ENCODE data around the gene KCNMA1. TPM values are rescaled to one million over a fixed set of nuclear protein-coding genes. Genes with fewer than 3 reads are reported as not detected.

Gene KCNMA1
- total RNA-seq, 1 donor from 2014 or later, result 41.3 TPM

DNA sequence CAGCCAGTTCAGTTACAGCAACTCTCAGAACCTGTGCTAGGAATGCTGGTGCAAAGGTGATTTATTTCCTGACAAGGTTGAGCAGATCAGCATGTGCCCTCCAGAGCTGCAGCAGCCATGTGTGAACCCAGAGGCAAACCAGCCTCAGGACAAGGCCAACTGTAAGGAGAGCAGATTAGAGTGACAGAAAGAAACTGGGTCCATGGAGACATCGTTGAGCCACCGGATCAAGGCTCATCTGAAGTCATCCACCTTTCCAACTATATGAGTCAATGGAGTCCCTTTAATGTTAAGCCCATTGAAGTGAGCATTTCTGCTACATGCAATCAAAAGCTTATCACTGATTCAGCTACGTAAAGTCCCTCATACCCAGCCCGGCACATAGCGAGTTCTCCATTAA lies 26.4 kb downstream of the KCNMA1 start:
- H3K4me1 ChIP-seq, result no peaks in the 10 kb centered on the region
- no peak overlapping the region for H3K27ac ChIP-seq
- no peaks in the 10 kb centered on the region for H3K9me3 ChIP-seq
- H3K27me3 ChIP-seq (ENCODE audit: low read depth), result no peaks in the 10 kb centered on the region
- TF ChIP-seq, protein P1, sequence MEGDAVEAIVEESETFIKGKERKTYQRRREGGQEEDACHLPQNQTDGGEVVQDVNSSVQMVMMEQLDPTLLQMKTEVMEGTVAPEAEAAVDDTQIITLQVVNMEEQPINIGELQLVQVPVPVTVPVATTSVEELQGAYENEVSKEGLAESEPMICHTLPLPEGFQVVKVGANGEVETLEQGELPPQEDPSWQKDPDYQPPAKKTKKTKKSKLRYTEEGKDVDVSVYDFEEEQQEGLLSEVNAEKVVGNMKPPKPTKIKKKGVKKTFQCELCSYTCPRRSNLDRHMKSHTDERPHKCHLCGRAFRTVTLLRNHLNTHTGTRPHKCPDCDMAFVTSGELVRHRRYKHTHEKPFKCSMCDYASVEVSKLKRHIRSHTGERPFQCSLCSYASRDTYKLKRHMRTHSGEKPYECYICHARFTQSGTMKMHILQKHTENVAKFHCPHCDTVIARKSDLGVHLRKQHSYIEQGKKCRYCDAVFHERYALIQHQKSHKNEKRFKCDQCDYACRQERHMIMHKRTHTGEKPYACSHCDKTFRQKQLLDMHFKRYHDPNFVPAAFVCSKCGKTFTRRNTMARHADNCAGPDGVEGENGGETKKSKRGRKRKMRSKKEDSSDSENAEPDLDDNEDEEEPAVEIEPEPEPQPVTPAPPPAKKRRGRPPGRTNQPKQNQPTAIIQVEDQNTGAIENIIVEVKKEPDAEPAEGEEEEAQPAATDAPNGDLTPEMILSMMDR (IDR thresholded peaks at IDR 0.05), result no peak
- intact Hi-C loops (cut with DNase I), result no loop called here
- H3K36me3 ChIP-seq, result no peaks in the 10 kb centered on the region
- DNase-seq (no peak), ATAC-seq (no peak)
- H3K4me3 ChIP-seq, result no peak overlapping the region

DNA sequence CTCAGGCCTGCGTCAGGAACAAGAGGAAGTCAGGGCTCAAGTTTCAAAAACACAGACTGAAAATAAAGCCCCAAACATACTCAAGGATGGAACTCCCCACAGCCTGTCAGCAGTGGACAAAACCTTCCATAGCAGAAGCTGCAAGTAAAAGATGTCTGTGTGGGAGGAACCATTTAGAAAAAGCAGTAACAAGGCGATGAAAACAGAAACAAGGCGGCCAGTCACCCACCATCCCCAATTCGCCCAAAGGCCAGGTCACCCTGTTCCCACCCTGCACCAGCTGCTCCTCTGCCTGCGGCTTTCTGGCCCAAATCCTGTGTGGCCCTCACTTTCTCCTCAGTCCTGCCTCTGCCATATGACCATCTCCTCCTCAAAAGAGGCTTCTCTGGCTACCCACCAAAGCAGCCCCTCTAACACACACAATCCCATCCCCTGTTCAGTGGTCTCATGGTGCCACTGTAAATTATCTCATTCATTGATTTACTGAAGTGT lies 27.8 kb downstream of the KCNMA1 start:
- Histone ChIP-seq H3K4me1 (no peaks in the 10 kb centered on the region), H3K4me3 (no peak overlapping the region), H3K36me3 (no peaks in the 10 kb centered on the region), H3K9me3 (no peaks in the 10 kb centered on the region), H3K27me3 (ENCODE audit: low read depth) (no peaks in the 10 kb centered on the region), H3K27ac (no peak overlapping the region)
- intact Hi-C loops (cut with DNase I), result no loop called here
- TF ChIP-seq, protein P1 (IDR thresholded peaks at IDR 0.05), result no peak
- DNase-seq (no peak), ATAC-seq (no peak)

DNA sequence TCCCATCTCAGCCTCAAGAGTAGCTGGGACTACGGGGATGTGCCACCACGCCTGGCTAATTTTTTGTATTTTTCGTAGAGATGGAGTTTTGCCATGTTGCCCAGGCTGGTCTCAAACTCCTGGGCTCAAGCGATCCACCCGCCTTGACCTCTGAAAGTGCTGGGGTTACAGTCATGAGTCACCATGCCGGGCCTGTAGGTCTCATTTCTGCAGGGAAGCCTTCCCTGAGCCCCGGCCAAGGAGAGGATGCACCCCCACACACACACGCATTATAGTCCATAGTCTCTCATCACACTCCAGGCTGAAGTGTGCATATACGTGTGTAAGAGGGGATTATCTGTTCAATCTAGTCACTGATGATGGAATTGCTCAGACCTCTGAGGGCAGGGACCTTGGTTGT lies 29.3 kb downstream of the KCNMA1 start:
- H3K4me1 ChIP-seq, result peaks cover 10% of the 10 kb centered on the region
- no peak overlapping the region for H3K27ac ChIP-seq
- DNase-seq, result no peak
- no peak for ATAC-seq
- H3K27me3 ChIP-seq (ENCODE audit: low read depth), result no peaks in the 10 kb centered on the region
- H3K36me3 ChIP-seq, result no peaks in the 10 kb centered on the region
- intact Hi-C loops (cut with DNase I), result no loop called here
- no peak overlapping the region for H3K4me3 ChIP-seq
- TF ChIP-seq, protein P1 (IDR thresholded peaks at IDR 0.05), result no peak
- H3K9me3 ChIP-seq, result no peaks in the 10 kb centered on the region

DNA sequence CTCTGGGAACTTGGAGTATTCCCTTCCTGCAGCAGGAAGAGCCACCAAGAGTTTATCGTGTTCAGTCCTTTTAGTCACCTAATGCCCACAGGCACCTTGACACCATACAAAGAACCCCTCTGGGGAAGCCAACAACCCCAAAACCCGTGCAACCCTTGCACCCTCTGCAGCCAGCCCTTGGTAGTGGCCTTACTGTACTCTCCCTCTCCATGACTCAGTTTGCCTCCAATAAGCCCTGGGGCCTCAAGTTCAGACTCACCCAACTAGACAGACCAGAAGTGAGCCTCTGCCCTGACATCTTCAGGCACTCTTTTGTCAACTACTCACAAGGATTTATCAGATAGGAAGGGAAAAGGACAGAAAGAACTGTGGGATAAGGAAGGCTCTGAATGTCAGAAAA lies 30.9 kb downstream of the KCNMA1 start:
- no peak overlapping the region for H3K27ac ChIP-seq
- intact Hi-C loops (cut with DNase I), result no loop called here
- H3K4me1 ChIP-seq, result peaks cover 20% of the 10 kb centered on the region
- no peaks in the 10 kb centered on the region for H3K9me3 ChIP-seq
- H3K4me3 ChIP-seq, result no peak overlapping the region
- no peaks in the 10 kb centered on the region for H3K36me3 ChIP-seq
- no peak for ATAC-seq
- no peak for DNase-seq
- H3K27me3 ChIP-seq (ENCODE audit: low read depth), result no peaks in the 10 kb centered on the region
- TF ChIP-seq, protein P1 (IDR thresholded peaks at IDR 0.05), result no peak

DNA sequence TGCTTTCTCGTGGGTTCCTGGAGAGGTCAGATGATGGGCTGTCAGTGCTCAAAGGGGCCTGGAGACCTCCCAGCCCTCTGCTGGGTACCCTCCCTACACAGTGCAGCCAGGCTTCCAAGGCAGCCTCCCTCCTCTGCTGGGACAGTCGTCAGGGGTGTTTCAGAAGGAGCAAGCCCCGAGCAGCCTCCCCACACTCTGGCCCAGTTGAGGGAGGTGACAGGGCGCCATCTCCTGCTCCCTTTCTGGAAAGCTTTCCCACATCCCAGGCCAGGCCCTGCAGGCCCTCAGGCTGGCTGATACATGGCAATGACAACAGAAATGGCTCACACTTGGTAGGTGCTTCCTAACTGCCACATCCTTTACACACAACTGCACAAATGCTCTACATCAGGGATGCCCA lies 32.1 kb downstream of the KCNMA1 start:
- peaks cover 20% of the 10 kb centered on the region for H3K4me1 ChIP-seq
- no peaks in the 10 kb centered on the region for H3K9me3 ChIP-seq
- no peak overlapping the region for H3K27ac ChIP-seq
- no peaks in the 10 kb centered on the region for H3K27me3 ChIP-seq (ENCODE audit: low read depth)
- no peaks in the 10 kb centered on the region for H3K36me3 ChIP-seq
- DNase-seq (no peak), ATAC-seq (peak in 1 of 2 donors; percentile 10)
- TF ChIP-seq, protein P1 (IDR thresholded peaks at IDR 0.05), result no peak
- intact Hi-C loops (cut with DNase I), result no loop called here
- no peak overlapping the region for H3K4me3 ChIP-seq

DNA sequence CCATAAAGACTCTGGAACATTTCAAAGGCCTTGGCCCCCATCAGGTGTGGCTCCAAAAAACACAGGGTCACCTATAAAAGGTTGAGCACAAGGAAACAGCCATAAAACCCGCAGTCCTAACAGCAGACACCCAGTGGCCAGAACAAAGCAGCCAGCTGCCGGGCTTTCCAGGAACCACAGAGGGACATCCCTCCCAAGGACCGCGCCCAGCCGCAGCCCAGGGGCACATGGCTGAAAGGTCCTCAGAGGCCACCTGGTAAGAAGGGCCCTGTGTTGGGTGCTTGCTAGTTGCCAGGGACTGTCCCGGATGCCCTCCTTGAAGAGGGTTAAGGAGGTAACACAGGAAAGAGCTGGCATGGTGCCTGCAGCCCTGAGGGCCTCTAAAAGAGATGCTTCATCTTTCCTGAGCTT lies 32.7 kb downstream of the KCNMA1 start:
- no peaks in the 10 kb centered on the region for H3K36me3 ChIP-seq
- H3K27ac ChIP-seq, result no peak overlapping the region
- ATAC-seq (peak in 1 of 2 donors; percentile 46), DNase-seq (no peak)
- intact Hi-C loops (cut with DNase I), result no loop called here
- peaks cover 20% of the 10 kb centered on the region for H3K4me1 ChIP-seq
- no peak overlapping the region for H3K4me3 ChIP-seq
- H3K9me3 ChIP-seq, result no peaks in the 10 kb centered on the region
- no peaks in the 10 kb centered on the region for H3K27me3 ChIP-seq (ENCODE audit: low read depth)
- TF ChIP-seq, protein P1 (IDR thresholded peaks at IDR 0.05), result no peak
